HG03045 (cell line): ENCODE data around the gene KIF5A.

ENCODE experiments used
- ATAC-seq: cut with Tn5 transposase; IDR thresholded peaks from one replicate; pipeline ENCODE4 v1.9.1; 2021; ENCODE audit warnings: mild to moderate bottlenecking, moderate library complexity; ENCODE audit not compliant: unreplicated experiment

The KIF5A gene

GRCh38 chr12:57518920-57519795, 30.7 kb upstream of the KIF5A start:
- no peak for ATAC-seq

GRCh38 chr12:57519796-57520052, 30.1 kb upstream of the KIF5A start:
- ATAC-seq: peak; percentile 2

GRCh38 chr12:57520053-57520818, 29.6 kb upstream of the KIF5A start, which contains the start of gene DDIT3:
DDIT3 (minus strand) TSS chr12:57520514; CDS start chr12:57517406, 3,108 bp downstream.
- peak; percentile 64 for ATAC-seq

- no peak for ATAC-seq
Observed at GRCh38 chr12:57521525-57522010, 28.3 kb upstream of the KIF5A start.

GRCh38 chr12:57522011-57522886, 27.6 kb upstream of the KIF5A start, which contains the start of gene MBD6:
MBD6 (plus strand) TSS chr12:57522824; CDS start chr12:57524304, 1,480 bp downstream.
- peak; percentile 40 for ATAC-seq

GRCh38 chr12:57522887-57523705, 26.7 kb upstream of the KIF5A start:
- no peak for ATAC-seq

- ATAC-seq: no peak
Observed at GRCh38 chr12:57523706-57524614, 25.9 kb upstream of the KIF5A start.

- no peak for ATAC-seq
Observed at GRCh38 chr12:57524814-57525614, 24.8 kb upstream of the KIF5A start.

GRCh38 chr12:57525615-57526383, 24.0 kb upstream of the KIF5A start:
- no peak for ATAC-seq

GRCh38 chr12:57526477-57527126, 23.2 kb upstream of the KIF5A start:
- no peak for ATAC-seq

GRCh38 chr12:57527184-57527583, 22.7 kb upstream of the KIF5A start:
- no peak for ATAC-seq

GRCh38 chr12:57528176-57528575, 21.7 kb upstream of the KIF5A start:
- ATAC-seq: no peak

GRCh38 chr12:57528831-57529555, 20.9 kb upstream of the KIF5A start:
- ATAC-seq: no peak

GRCh38 chr12:57529831-57530230, 20.0 kb upstream of the KIF5A start:
- ATAC-seq: no peak

GRCh38 chr12:57530396-57531142, 19.3 kb upstream of the KIF5A start:
- ATAC-seq: no peak

- no peak for ATAC-seq
Observed at GRCh38 chr12:57531836-57532235, 18.0 kb upstream of the KIF5A start.
